Spleen (tissue), 7 donors: ENCODE data around the gene BRSK2.

Experiments used
- POLR2A ChIP-seq, 3 donors: fragments of 450-650 bp; IDR thresholded peaks; one replicate each; pipeline ENCODE4 v1.5.1; 2017; ENCODE audit warnings: antibody characterized with exemption in 3 of 3, mild to moderate bottlenecking in 1 of 3
- POLR2AphosphoS5 ChIP-seq, 3 donors: sonication (generic); formaldehyde crosslinking; IDR thresholded peaks; one replicate each; pipeline ENCODE4 v1.5.1; 2017; ENCODE audit warnings: antibody characterized with exemption in 3 of 3
- TF ChIP-seq, protein P1 (sequence below), 11 experiments: fragments of 200-600 bp in 7 of 11; fragments of 450-650 bp in 4 of 11; sonication (generic) in 4 of 11; IDR thresholded peaks in 8 of 11; conservative IDR thresholded peaks in 3 of 11; 1 replicate in 7 of 11; 2 replicates in 4 of 11; pipeline versions ENCODE4 v1.4.0 to v1.8.0; 2016 to 2021; ENCODE audit warnings: antibody characterized with exemption in 11 of 11, inconsistent platforms in 4 of 11, mild to moderate bottlenecking in 1 of 11
- donor health status: DM: no; HTN: no; CAD: no; lungs with moderate emphysema.
- donor health status: DM: no; HTN: no; CAD: no.
- donor health status: DM: no; HTN: no; CAD: no.

DNA sequence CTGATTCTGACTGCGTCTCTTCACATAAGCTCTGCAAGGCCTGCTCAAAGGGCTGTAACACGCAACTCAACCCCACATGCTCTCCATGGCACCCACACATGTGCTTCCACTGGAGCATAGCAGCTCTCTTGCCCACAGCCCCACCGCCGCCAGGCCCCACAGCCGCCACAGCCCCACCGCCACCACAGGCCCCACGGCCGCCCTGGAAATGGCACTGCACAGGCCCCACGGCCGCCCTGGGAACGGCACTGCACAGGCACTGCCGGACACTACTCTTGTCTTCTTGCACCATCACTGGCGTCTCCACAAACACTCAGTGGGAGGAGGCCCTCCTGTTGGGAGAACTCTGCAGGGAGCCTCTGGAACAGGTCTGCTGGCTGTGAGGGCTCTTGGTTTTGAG, 88.3 kb downstream of the BRSK2 start:
- TF ChIP-seq POLR2A (IDR thresholded peaks at IDR 0.05) (no peak), POLR2AphosphoS5 (IDR thresholded peaks at IDR 0.05) (peak in 1 of 3 donors; percentile 38)
- TF ChIP-seq, protein P1, sequence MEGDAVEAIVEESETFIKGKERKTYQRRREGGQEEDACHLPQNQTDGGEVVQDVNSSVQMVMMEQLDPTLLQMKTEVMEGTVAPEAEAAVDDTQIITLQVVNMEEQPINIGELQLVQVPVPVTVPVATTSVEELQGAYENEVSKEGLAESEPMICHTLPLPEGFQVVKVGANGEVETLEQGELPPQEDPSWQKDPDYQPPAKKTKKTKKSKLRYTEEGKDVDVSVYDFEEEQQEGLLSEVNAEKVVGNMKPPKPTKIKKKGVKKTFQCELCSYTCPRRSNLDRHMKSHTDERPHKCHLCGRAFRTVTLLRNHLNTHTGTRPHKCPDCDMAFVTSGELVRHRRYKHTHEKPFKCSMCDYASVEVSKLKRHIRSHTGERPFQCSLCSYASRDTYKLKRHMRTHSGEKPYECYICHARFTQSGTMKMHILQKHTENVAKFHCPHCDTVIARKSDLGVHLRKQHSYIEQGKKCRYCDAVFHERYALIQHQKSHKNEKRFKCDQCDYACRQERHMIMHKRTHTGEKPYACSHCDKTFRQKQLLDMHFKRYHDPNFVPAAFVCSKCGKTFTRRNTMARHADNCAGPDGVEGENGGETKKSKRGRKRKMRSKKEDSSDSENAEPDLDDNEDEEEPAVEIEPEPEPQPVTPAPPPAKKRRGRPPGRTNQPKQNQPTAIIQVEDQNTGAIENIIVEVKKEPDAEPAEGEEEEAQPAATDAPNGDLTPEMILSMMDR (IDR thresholded peaks at IDR 0.05 in 8 of 11, conservative IDR thresholded peaks at IDR 0.05 in 3 of 11) = no peak
